ENCODE measurements around the gene ABLIM2.

The ABLIM2 gene

GRCh38 chr4:8192748-8193738, 34.4 kb upstream of the ABLIM2 start:
- DNase-seq (ENCODE audit: low spot score) = peak; percentile 24

GRCh38 chr4:8191136-8191747, 32.6 kb upstream of the ABLIM2 start:
- DNase-seq (ENCODE audit: low spot score) = no peak

GRCh38 chr4:8189551-8190466, 31.2 kb upstream of the ABLIM2 start:
- no peak for DNase-seq (ENCODE audit: low spot score)

- no peak for DNase-seq (ENCODE audit: low spot score)
These were observed 30.3 kb upstream of the ABLIM2 start for GRCh38 chr4:8188743-8189550.

GRCh38 chr4:8188085-8188484, 29.5 kb upstream of the ABLIM2 start:
- no peak for DNase-seq (ENCODE audit: low spot score)

- DNase-seq (ENCODE audit: low spot score) = no peak
These were observed 27.3 kb upstream of the ABLIM2 start for GRCh38 chr4:8185930-8186329.

GRCh38 chr4:8185295-8185694, 26.7 kb upstream of the ABLIM2 start:
- DNase-seq (ENCODE audit: low spot score) = no peak

- DNase-seq (ENCODE audit: low spot score) = no peak
These were observed 25.4 kb upstream of the ABLIM2 start for GRCh38 chr4:8184061-8184460.

- DNase-seq (ENCODE audit: low spot score) = no peak
These were observed 24.5 kb upstream of the ABLIM2 start for GRCh38 chr4:8182858-8183725.

GRCh38 chr4:8182294-8182693, 23.7 kb upstream of the ABLIM2 start:
- DNase-seq (ENCODE audit: low spot score) = no peak

- no peak for DNase-seq (ENCODE audit: low spot score)
These were observed 23.2 kb upstream of the ABLIM2 start for GRCh38 chr4:8181844-8182243.

- DNase-seq (ENCODE audit: low spot score) = no peak
These were observed 22.5 kb upstream of the ABLIM2 start for GRCh38 chr4:8181119-8181518.

- DNase-seq (ENCODE audit: low spot score) = no peak
These were observed 21.9 kb upstream of the ABLIM2 start for GRCh38 chr4:8180310-8181093.

GRCh38 chr4:8179771-8180170, 21.2 kb upstream of the ABLIM2 start:
- DNase-seq (ENCODE audit: low spot score) = no peak

- DNase-seq (ENCODE audit: low spot score) = no peak
These were observed 20.5 kb upstream of the ABLIM2 start for GRCh38 chr4:8179074-8179473.

GRCh38 chr4:8177956-8178355, 19.3 kb upstream of the ABLIM2 start:
- no peak for DNase-seq (ENCODE audit: low spot score)

GRCh38 chr4:8177552-8177951, 18.9 kb upstream of the ABLIM2 start:
- DNase-seq (ENCODE audit: low spot score) = no peak

GRCh38 chr4:8176547-8177399, 18.2 kb upstream of the ABLIM2 start:
- peak; percentile 44 for DNase-seq (ENCODE audit: low spot score)

GRCh38 chr4:8175686-8176085, 17.1 kb upstream of the ABLIM2 start:
- no peak for DNase-seq (ENCODE audit: low spot score)

All from CD4-positive, alpha-beta T cell treated with Interleukin-2 at 100 ng/mL for 4 hours (primary cell).